Subcutaneous abdominal adipose tissue (tissue), 5 donors: ENCODE measurements around the gene CUBN.

Experiments used
- H3K27ac ChIP-seq: one replicate; pipeline ENCODE4 v1.7.0; 2013; ENCODE audit warnings: low read depth, mild to moderate bottlenecking, inconsistent platforms, low read length, moderate library complexity
- H3K27me3 ChIP-seq, 5 donors: one replicate each; pipeline ENCODE4 v1.7.0; 2013; ENCODE audit warnings: low read length in 5 of 5, inconsistent platforms in 1 of 5; ENCODE audit not compliant: control insufficient read depth in 5 of 5, insufficient read depth in 4 of 5
- H3K36me3 ChIP-seq, 5 donors: one replicate each; pipeline ENCODE4 v1.7.0; 2013; ENCODE audit warnings: low read length in 5 of 5; ENCODE audit not compliant: control insufficient read depth in 5 of 5, insufficient read depth in 5 of 5
- H3K4me1 ChIP-seq, 5 donors: one replicate each; pipeline ENCODE4 v1.7.0; 2013; ENCODE audit warnings: low read length in 5 of 5, mild to moderate bottlenecking in 3 of 5, moderate library complexity in 1 of 5; ENCODE audit not compliant: control insufficient read depth in 5 of 5, insufficient read depth in 5 of 5
- H3K4me3 ChIP-seq, 5 donors: one replicate each; pipeline ENCODE4 v1.7.0; 2013; ENCODE audit warnings: low read length in 5 of 5, low read depth in 1 of 5
- H3K9ac ChIP-seq, 5 donors: one replicate each; pipeline ENCODE4 v1.7.0; 2013; ENCODE audit warnings: low read length in 5 of 5, mild to moderate bottlenecking in 4 of 5, moderate library complexity in 3 of 5
- H3K9me3 ChIP-seq, 5 donors: one replicate each; pipeline ENCODE4 v1.7.0; 2013; ENCODE audit warnings: low read length in 5 of 5; ENCODE audit not compliant: control insufficient read depth in 5 of 5
- donor health status: healthy.
- donor health status: healthy.
- donor health status: healthy.
- donor health status: healthy.
- donor health status: healthy.

CUBN gene

DNA sequence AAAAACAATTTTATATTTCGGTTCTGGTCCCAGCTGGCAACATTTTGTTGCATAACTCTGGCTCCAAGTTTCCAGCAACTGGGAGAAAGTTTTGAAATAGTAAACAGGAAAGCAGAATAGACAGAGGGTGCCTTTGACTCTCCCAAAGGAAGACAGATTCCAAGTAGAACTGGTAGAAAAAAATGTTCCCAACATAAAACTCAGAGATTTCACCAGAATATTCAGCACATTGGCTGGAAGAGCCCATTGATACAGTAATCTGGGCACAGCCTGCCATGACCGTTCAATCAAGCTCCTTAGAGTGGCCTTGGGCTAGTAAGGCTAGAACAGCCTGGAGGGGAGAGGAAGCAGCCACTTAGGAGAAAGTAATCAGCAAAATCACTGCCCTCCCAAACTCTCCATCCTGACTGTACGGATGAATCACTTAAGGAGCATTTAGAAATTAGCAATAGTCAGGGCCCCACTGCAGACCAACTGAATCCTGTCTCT is 120.4 kb downstream of the CUBN start:
- Histone ChIP-seq H3K27ac (peak overlapping the region; percentile 90), H3K36me3 (no peaks in the 10 kb centered on the region), H3K4me1 (peaks cover 9 to 48% (median 47%) of the 10 kb centered on the region in 5 donors)

DNA sequence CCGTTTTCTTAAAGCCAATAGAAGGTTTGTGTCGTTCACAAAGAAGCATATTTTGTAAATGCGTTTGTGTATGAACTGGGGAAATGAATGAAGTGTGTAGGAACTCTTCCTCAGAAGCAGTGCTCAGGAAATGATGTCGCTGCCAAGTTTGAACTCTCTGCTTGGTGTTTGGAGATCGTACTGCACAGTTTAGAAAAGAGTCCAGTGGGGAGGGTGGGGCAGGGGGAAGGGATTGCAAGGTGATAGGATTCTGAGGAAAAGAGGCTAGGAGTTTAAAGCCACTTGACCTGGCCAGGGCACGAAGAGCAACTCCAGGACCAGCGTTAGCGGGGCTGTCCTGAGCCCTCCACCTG is 122.2 kb downstream of the CUBN start:
- Histone ChIP-seq H3K36me3 (no peaks in the 10 kb centered on the region), H3K4me1 (peaks cover 9 to 58% (median 56%) of the 10 kb centered on the region in 5 donors), H3K27me3 (no peaks in the 10 kb centered on the region), H3K4me3 (no peak overlapping the region), H3K9me3 (no peaks in the 10 kb centered on the region), H3K27ac (peak overlapping the region; percentile 90), H3K9ac (no peak overlapping the region)

More for the DNA sequence above, 120.4 kb downstream of the CUBN start:
- H3K4me3 ChIP-seq = no peak overlapping the region
- peak overlapping the region in 2 of 5 donors; percentile 3 to 72 for H3K9ac ChIP-seq
- H3K9me3 ChIP-seq = no peaks in the 10 kb centered on the region
- H3K27me3 ChIP-seq = no peaks in the 10 kb centered on the region

DNA sequence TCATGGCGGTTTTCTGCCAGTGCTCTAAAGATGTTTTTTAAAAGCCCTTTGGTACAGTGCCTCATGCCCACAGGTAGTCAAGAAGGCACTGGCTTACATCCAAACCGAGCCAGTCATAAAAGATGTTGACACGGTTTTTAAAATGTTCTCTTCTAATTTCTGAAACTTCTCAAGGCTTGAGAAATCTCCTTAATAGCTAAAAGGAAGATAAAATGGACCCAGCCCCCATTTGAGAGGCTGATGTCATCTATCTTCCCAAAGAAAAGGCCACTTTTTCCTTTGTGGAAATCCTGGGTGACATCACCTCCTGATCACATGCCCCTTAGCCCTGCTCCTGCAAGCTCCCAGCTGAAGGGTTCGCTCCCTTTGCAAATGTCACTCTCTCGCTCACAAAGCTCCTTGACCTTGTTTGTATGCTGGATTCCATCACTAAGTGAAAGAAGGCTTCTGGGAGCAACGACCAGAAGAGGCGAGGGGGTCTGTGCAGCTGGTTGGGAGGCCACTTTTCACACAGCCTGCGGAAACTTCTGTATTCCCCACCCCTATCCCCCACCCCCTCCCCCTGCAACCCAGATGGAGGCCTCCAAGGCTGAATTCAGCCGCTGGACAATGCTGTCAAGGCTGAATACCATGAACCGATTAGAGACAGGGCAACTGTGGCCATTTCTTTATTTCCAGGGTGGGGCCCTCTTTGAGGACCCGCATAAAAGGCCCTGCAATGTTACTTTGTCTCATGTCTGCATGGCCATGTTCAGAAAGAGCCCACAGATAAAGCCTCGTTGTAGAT is 122.8 kb downstream of the CUBN start:
- Histone ChIP-seq H3K4me1 (peaks cover 15 to 61% (median 60%) of the 10 kb centered on the region in 5 donors), H3K9ac (no peak overlapping the region), H3K4me3 (no peak overlapping the region), H3K27ac (peak overlapping the region; percentile 3), H3K36me3 (no peaks in the 10 kb centered on the region), H3K27me3 (no peaks in the 10 kb centered on the region), H3K9me3 (no peaks in the 10 kb centered on the region)

DNA sequence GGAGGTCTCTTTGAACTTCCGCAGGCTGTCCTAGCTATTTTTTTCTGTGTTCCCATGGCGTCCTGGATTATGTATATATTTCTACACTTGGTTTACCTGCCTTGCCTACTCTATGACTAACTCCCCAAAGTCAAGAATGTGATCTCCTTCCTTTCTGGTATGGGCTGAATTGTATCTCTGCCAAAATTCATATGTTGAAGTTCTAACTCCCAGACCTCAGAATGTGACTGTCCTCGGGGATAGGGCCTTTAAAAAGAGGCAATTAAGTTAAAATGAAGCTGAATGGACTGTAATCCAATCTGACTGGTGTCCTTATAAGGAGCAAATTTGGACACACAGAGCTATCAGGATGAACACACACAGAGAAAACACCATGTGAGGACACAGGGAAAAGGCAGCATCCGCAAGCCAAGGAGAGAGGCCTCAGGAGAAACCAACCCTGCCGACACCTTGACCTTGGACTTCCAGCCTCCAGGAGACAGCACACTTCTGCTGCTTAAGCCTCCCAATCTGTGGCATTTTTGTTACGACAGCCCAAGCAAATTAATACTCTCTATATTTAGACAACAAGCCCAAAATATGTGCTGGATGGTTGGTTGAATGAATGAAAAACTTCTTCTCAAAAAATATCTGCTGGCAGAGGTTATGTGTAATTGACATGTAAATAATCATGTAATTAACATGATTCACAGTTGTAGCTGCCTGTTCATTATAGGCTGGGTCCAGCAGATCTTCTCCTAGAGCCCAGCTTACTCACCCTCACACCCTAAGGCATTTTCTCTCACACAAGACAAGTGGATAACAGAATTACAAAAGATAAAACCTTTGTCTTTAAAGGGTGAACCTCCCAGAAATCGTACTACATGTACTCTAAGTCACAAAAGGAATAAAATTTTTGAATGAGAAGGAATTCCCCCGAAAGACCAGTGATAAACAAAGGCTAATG is 123.7 kb downstream of the CUBN start:
- Histone ChIP-seq H3K4me3 (no peak overlapping the region), H3K27ac (peak overlapping the region; percentile 3)

DNA sequence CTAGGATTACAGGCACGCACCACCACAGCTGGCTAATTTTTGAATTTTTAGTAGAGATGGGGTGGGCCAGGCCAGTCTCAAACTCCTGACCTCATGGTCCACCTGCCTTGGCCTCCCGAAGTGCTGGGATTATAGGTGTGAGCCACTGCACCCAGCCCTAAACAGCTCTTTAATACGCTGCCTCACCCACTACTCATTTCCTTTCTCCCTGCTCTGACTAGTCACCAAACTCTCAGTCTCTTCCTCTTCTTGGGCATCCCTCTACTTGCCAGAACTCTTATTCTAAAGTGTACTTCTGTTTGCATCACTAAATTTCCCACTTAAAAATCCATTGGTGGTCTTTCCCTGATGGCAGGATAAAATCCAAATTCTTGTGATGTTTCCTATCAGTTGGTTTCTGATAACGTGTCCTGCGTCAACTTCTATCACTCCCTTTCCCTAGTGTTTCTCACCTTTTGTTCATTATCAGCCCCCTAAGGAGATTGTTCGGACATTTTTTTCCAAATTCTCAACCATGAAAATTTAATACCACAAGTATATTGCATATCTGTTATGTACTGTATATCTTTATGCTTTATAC is 124.7 kb downstream of the CUBN start:
- H3K36me3 ChIP-seq = no peaks in the 10 kb centered on the region
- peaks cover 12 to 71% (median 60%) of the 10 kb centered on the region in 5 donors for H3K4me1 ChIP-seq
- H3K9me3 ChIP-seq = peaks cover 0 to 3% (median 0%) of the 10 kb centered on the region in 5 donors
- no peak overlapping the region for H3K4me3 ChIP-seq
- no peaks in the 10 kb centered on the region for H3K27me3 ChIP-seq
- no peak overlapping the region for H3K9ac ChIP-seq
- no peak overlapping the region for H3K27ac ChIP-seq

More for the DNA sequence above, 123.7 kb downstream of the CUBN start:
- peaks cover 17 to 70% (median 64%) of the 10 kb centered on the region in 5 donors for H3K4me1 ChIP-seq
- no peak overlapping the region for H3K9ac ChIP-seq
- H3K36me3 ChIP-seq = no peaks in the 10 kb centered on the region
- no peaks in the 10 kb centered on the region for H3K27me3 ChIP-seq
- H3K9me3 ChIP-seq = peaks cover 0 to 2% (median 0%) of the 10 kb centered on the region in 5 donors

DNA sequence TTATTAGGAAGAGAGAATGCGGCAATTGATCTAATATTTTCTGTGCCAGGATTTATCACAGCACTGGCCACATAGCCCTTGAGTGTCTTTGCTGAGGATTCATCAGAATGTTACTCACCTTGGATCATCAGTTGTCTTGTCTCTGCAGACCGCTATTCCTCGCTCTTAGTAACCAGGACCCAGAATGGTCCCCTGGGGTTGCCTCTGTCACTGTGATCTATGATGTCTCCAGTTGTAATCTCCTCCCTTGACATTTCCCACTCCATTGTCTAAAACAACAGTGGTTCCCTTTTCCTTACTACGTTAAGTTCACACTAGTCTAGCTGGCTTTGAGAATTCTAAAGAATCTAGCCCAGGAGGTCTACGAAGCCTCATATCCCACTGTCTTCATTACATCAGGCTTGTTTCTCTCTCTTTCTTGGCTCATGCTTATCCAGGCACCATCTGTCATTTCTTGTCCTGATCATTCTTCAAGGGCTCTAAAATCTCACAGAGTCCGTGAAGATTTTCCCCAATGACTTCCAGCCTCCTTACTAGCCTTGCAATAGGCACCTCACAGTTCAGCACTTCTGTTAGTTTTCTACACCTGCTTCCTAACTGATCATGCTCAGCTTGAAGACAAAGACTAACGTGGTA is 125.8 kb downstream of the CUBN start:
- Histone ChIP-seq H3K9ac (peak overlapping the region in 2 of 5 donors; percentile 39 to 83), H3K36me3 (no peaks in the 10 kb centered on the region), H3K27ac (peak overlapping the region; percentile 96), H3K4me3 (no peak overlapping the region), H3K4me1 (peaks cover 8 to 68% (median 55%) of the 10 kb centered on the region in 5 donors), H3K27me3 (no peaks in the 10 kb centered on the region), H3K9me3 (peaks cover 0 to 3% (median 0%) of the 10 kb centered on the region in 5 donors)

DNA sequence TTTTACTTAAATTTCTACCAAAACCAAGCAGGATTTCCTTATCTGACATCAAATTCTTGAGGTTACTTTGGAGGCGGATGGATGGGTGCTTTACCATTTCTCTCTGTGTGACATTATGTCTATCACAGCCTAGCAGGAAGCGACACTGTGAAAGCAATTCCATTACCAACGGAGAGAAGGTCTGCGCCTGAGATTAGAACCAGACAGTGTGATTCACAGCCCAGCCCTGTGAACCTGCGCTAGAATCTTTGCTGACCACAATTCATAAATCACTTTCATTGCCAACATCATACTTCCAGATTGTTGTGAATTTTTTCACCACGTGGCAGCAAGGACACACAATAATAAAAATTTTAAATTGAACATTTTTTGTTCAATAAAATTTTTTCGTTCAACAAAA is 126.5 kb downstream of the CUBN start:
- Histone ChIP-seq H3K27ac (peak overlapping the region; percentile 96), H3K9ac (peak overlapping the region in 3 of 5 donors; percentile 53 to 83 (median 72)), H3K27me3 (no peaks in the 10 kb centered on the region), H3K4me1 (peaks cover 8 to 61% (median 49%) of the 10 kb centered on the region in 5 donors), H3K4me3 (peak overlapping the region in 2 of 5 donors; percentile 7 to 9), H3K36me3 (no peaks in the 10 kb centered on the region), H3K9me3 (peaks cover 0 to 3% (median 0%) of the 10 kb centered on the region in 5 donors)

DNA sequence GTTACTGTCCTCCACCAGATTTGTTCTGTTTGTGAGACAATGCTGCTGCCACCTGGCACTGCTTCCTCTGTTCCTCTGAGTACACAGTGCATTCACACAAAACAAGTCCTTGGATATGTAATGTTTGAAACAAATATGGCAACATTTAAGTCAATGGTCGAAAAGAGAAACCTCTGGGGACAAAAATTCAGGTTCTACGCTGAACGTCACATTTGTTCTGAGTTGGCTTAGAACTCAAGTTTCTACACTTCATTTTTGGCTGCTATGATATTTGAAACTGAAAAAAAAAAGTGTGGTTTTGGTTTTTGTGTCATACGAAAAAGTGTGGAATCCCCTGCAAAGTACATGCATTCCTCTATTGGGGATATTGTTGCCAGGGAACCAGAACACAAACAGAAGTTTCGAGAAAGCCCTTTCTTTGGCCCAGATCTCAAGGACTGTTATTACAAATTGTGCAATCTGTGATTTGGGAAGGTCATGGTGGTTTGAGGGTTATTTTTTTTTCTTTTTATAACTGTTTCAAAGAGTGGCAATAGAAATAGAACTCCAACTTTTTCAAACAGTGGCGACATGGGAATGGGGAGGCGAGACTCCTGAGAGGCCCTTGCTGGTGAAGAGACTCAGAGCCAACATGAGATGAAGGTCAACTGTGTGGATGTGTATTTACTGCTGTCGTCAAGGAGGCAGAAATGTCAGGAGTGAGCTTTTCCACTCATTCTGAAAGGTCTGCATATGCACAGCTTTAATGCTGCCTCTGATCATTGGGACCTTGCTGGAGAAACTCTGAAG is 127.5 kb downstream of the CUBN start:
- Histone ChIP-seq H3K36me3 (no peaks in the 10 kb centered on the region), H3K27me3 (no peaks in the 10 kb centered on the region), H3K9me3 (peaks cover 0 to 3% (median 0%) of the 10 kb centered on the region in 5 donors), H3K4me1 (peaks cover 8 to 51% (median 39%) of the 10 kb centered on the region in 5 donors), H3K9ac (peak overlapping the region in 2 of 5 donors; percentile 72 to 83), H3K27ac (peak overlapping the region; percentile 96), H3K4me3 (no peak overlapping the region)
